ENCODE data around the gene SHISA5. TPM values are rescaled to one million over a fixed set of nuclear protein-coding genes. Genes with fewer than 3 reads are reported as not detected.

The SHISA5 gene
- polyA plus RNA-seq, 3 donors: 147 to 266 (median 242) TPM

DNA sequence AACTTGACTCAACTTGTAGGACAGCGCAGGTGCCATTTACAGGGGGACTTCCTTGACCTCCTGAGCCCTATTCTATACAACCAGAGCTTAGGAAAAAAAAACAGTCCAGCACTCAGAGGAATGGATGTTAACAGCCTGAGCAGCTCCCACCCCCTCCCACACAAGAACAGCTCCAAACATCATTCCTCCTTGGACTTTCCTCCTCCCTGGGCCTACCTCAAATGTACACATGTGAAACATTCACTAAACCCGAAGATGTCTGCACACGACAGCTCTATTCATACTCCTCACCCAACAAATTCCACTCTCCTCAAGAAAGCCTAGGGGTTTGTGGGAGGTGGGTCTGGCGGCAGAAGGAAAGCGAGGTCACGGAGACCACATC lies 57.9 kb downstream of the SHISA5 start:
- H3K36me3 Mint-ChIP-seq: peaks cover 16 to 40% of the 10 kb centered on the region in 2 donors
- H3K27ac Mint-ChIP-seq: peak overlapping the region; percentile 88 to 98 (median 93)
- H3K4me1 Mint-ChIP-seq: peaks cover 32% of the 10 kb centered on the region
- WGBS (ENCODE audit: insufficient coverage): 33% methylated on average over 3 of the region's 6 CpGs
- H3K27me3 ChIP-seq (ENCODE audit: control insufficient read depth in 2 of 2, insufficient read depth in 2 of 2, low read length in 2 of 2): no peaks in the 10 kb centered on the region
- peaks cover 39% of the 10 kb centered on the region for H3K79me2 ChIP-seq (ENCODE audit: insufficient read depth, low read length)
- TF ChIP-seq CTCF (IDR thresholded peaks at IDR 0.05): no peak
- H3K9me3 Mint-ChIP-seq: peaks cover 0 to 2% (median 0%) of the 10 kb centered on the region in 7 donors
- peaks cover 27 to 33% of the 10 kb centered on the region in 2 donors for H3K4me1 ChIP-seq (ENCODE audit: control insufficient read depth in 1 of 2, insufficient read depth in 2 of 2, low read length in 2 of 2)
- intact Hi-C loops (cut with micrococcal nuclease): loop anchor here in 1 of 2 donors (10.0 kb wide), 3 partner anchors 261 to 1161 kb away; partner anchors contain the start of genes CDC25A, KIF9, KLHL18 and SMARCC1
- peaks cover 15 to 44% of the 10 kb centered on the region in 2 donors for H3K36me3 ChIP-seq (replicated peaks in 1 of 2; ENCODE audit: control insufficient read depth in 1 of 2, insufficient read depth in 2 of 2, low read length in 2 of 2)
- H3K4me2 ChIP-seq (replicated peaks; ENCODE audit: extremely low read depth, low read length, poor library complexity, severe bottlenecking): peak overlapping the region; percentile 77
- H3K9me3 ChIP-seq (replicated peaks in 1 of 2; ENCODE audit: control insufficient read depth in 1 of 2, insufficient read depth in 1 of 2, low read length in 2 of 2): no peaks in the 10 kb centered on the region
- H2AFZ ChIP-seq (ENCODE audit: insufficient read depth, low read depth, low read length, poor library complexity, severe bottlenecking): peak overlapping the region; percentile 96
- peaks cover 0 to 5% (median 0%) of the 10 kb centered on the region in 3 donors for H3K27me3 Mint-ChIP-seq (ENCODE audit: low read depth in 3 of 3)
- H3K4me3 ChIP-seq (replicated peaks in 1 of 3; ENCODE audit: low read depth in 2 of 3, low read length in 3 of 3): peak overlapping the region; percentile 55 to 83 (median 67)
- H3K9ac ChIP-seq (ENCODE audit: insufficient read depth, low read length, poor library complexity, severe bottlenecking): peak overlapping the region; percentile 82
- DNase-seq: no peak
- H4K20me1 ChIP-seq (ENCODE audit: insufficient read depth, low read length): peaks cover 4% of the 10 kb centered on the region
- H3K27ac ChIP-seq (ENCODE audit: low read depth in 1 of 2, low read length in 2 of 2): peak overlapping the region; percentile 22 to 89
- H3K4me3 Mint-ChIP-seq: peak overlapping the region; percentile 81 to 94

DNA sequence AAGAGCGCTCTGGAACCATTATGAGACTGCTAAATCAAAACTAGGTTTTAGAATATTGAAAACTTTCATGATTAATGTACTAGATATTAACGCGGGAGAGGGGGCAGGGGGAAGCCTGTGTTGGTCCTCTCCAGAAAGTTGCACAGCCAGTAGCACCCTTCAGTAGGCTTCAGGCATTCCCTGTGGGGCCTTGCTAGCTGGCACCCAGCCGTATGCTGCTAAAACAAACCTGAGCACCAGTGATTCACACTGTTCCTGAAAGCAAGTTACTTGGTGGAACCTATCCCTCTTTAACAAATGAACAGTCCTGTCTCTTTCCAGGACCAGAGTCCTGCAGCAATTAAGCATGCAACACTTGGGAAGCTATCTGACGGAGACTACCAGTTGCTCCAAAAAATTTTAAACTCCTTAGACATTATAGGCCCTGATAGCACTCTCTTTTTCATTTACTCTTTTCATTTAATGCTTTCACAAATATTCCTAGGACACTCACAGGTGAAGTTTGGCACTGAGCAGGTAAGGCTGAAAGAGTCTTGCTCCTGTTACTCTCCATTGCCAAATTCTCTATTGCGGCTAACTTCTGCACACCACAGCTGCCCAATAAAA lies 58.6 kb downstream of the SHISA5 start:
- no peak for DNase-seq
- no peaks in the 10 kb centered on the region for H3K9me3 ChIP-seq (replicated peaks in 1 of 2; ENCODE audit: control insufficient read depth in 1 of 2, insufficient read depth in 1 of 2, low read length in 2 of 2)
- Mint-ChIP-seq H3K4me1 (peaks cover 37% of the 10 kb centered on the region), H3K36me3 (peaks cover 13 to 38% of the 10 kb centered on the region in 2 donors), H3K4me3 (no peak overlapping the region), H3K27ac (peak overlapping the region in 4 of 7 donors; percentile 41 to 98 (median 85)), H3K27me3 (ENCODE audit: low read depth in 3 of 3) (peaks cover 0 to 5% (median 0%) of the 10 kb centered on the region in 3 donors), H3K9me3 (peaks cover 0 to 2% (median 0%) of the 10 kb centered on the region in 7 donors)
- H3K27ac ChIP-seq (ENCODE audit: low read depth in 1 of 2, low read length in 2 of 2): peak overlapping the region in 1 of 2 donors; percentile 89
- peak overlapping the region; percentile 77 for H3K4me2 ChIP-seq (replicated peaks; ENCODE audit: extremely low read depth, low read length, poor library complexity, severe bottlenecking)
- intact Hi-C loops (cut with micrococcal nuclease): loop anchor here in 1 of 2 donors (10.0 kb wide), 3 partner anchors 261 to 1161 kb away; partner anchors contain the start of genes CDC25A, KIF9, KLHL18 and SMARCC1
- peaks cover 4% of the 10 kb centered on the region for H4K20me1 ChIP-seq (ENCODE audit: insufficient read depth, low read length)
- peaks cover 46% of the 10 kb centered on the region for H3K79me2 ChIP-seq (ENCODE audit: insufficient read depth, low read length)
- TF ChIP-seq CTCF (IDR thresholded peaks at IDR 0.05): no peak
- H3K27me3 ChIP-seq (ENCODE audit: control insufficient read depth in 2 of 2, insufficient read depth in 2 of 2, low read length in 2 of 2): no peaks in the 10 kb centered on the region
- H2AFZ ChIP-seq (ENCODE audit: insufficient read depth, low read depth, low read length, poor library complexity, severe bottlenecking): no peak overlapping the region
- peaks cover 32 to 37% of the 10 kb centered on the region in 2 donors for H3K4me1 ChIP-seq (ENCODE audit: control insufficient read depth in 1 of 2, insufficient read depth in 2 of 2, low read length in 2 of 2)
- 87% methylated on average over 5 of the region's 6 CpGs for WGBS (ENCODE audit: insufficient coverage)
- peak overlapping the region in 1 of 3 experiments; percentile 83 for H3K4me3 ChIP-seq (replicated peaks in 1 of 3; ENCODE audit: low read depth in 2 of 3, low read length in 3 of 3)
- peaks cover 15 to 39% of the 10 kb centered on the region in 2 donors for H3K36me3 ChIP-seq (replicated peaks in 1 of 2; ENCODE audit: control insufficient read depth in 1 of 2, insufficient read depth in 2 of 2, low read length in 2 of 2)
- H3K9ac ChIP-seq (ENCODE audit: insufficient read depth, low read length, poor library complexity, severe bottlenecking): no peak overlapping the region

Data from CD14-positive monocyte (primary cell).